B cell (primary cell): ENCODE results near the gene LMX1B. TPM values are rescaled to one million over a fixed set of nuclear protein-coding genes. Genes with fewer than 3 reads are reported as not detected.

ENCODE experiments used
- ATAC-seq: fragments of 200-7000 bp; cut with Tn5 transposase; one replicate; pipeline ENCODE4 v1.10.0; 2021; ENCODE audit warnings: low read depth, mild to moderate bottlenecking, moderate number of reproducible peaks, moderate library complexity
- CTCF ChIA-PET: fragments of 350-600 bp; sonication (Branson Sonifier 250); formaldehyde crosslinking; loops from one replicate; lab custom pipeline; 2021; ENCODE audit warnings: antibody characterized with exemption, inconsistent platforms; lab: Charles Lee
- POLR2A ChIA-PET: fragments of 350-600 bp; sonication (Branson Sonifier 250); formaldehyde crosslinking; loops from one replicate; lab custom pipeline; 2021; ENCODE audit warnings: antibody characterized with exemption; lab: Charles Lee
- DNase-seq: peaks from one replicate; pipeline ENCODE4 v3.0.0; 2013
- H2AFZ ChIP-seq: 2 replicates; pipeline ENCODE4 v1.6.1; 2012; ENCODE audit warnings: mild to moderate bottlenecking, low read depth, low read length; ENCODE audit not compliant: insufficient read depth, poor library complexity, severe bottlenecking
- H3K27ac ChIP-seq, 2 donors: 1 replicate in 1 of 2; 2 replicates in 1 of 2; pipeline ENCODE4 v1.5.1; 2012 to 2013; ENCODE audit warnings: low read length in 2 of 2, mild to moderate bottlenecking in 2 of 2, moderate library complexity in 1 of 2
- H3K27me3 ChIP-seq, 4 experiments: fragments of 200-600 bp in 1 of 4; sonication (generic) in 1 of 4; replicated peaks in 1 of 4; 1 replicate in 2 of 4; 2 replicates in 2 of 4; pipeline versions ENCODE4 v1.6.1 to v1.7.0; 2013 to 2016; ENCODE audit warnings: low read length in 3 of 4, mild to moderate bottlenecking in 2 of 4, mixed read lengths in 1 of 4, moderate library complexity in 1 of 4; ENCODE audit not compliant: insufficient read depth in 4 of 4, control insufficient read depth in 3 of 4; ENCODE audit errors: control extremely low read depth in 1 of 4
- H3K36me3 ChIP-seq, 2 experiments: replicated peaks in 1 of 2; 1 replicate in 1 of 2; 2 replicates in 1 of 2; pipeline versions ENCODE4 v1.6.1 to v1.7.1; 2013; ENCODE audit warnings: low read length in 1 of 2; ENCODE audit not compliant: insufficient read depth in 2 of 2, control insufficient read depth in 1 of 2; ENCODE audit errors: control extremely low read depth in 1 of 2, extremely low read depth in 1 of 2
- H3K4me1 ChIP-seq, 2 donors: fragments of 200-600 bp in 1 of 2; sonication (generic) in 1 of 2; 1 replicate in 1 of 2; 2 replicates in 1 of 2; pipeline versions ENCODE4 v1.5.1 to v1.6.1; 2013 to 2017; ENCODE audit warnings: low read length in 2 of 2; ENCODE audit not compliant: control insufficient read depth in 2 of 2, insufficient read depth in 2 of 2
- H3K4me2 ChIP-seq: replicated peaks from 2 replicates; pipeline ENCODE3; 2012; ENCODE audit warnings: mild to moderate bottlenecking, low read depth, low read length; ENCODE audit not compliant: poor library complexity, severe bottlenecking
- H3K4me3 ChIP-seq, 5 experiments: fragments of 200-600 bp in 1 of 5; sonication (generic) in 1 of 5; 1 replicate in 3 of 5; 2 replicates in 2 of 5; pipeline versions ENCODE4 v1.5.1 to v1.7.0; 2011 to 2016; ENCODE audit warnings: low read length in 4 of 5, mild to moderate bottlenecking in 4 of 5, low read depth in 2 of 5, control low read depth in 1 of 5, moderate library complexity in 1 of 5; ENCODE audit not compliant: insufficient read depth in 1 of 5; ENCODE audit errors: control extremely low read depth in 1 of 5, extremely low read depth in 1 of 5
- H3K79me2 ChIP-seq: fragments of 200-600 bp; sonication (generic); one replicate; pipeline ENCODE4 v1.6.0; 2016; ENCODE audit warnings: low read length; ENCODE audit not compliant: control insufficient read depth, insufficient read depth
- H3K9ac ChIP-seq: fragments of 200-600 bp; sonication (generic); 2 replicates; pipeline ENCODE4 v1.6.1; 2017; ENCODE audit warnings: mild to moderate bottlenecking, low read length, moderate library complexity
- H3K9me3 ChIP-seq, 3 donors: one replicate each; pipeline versions ENCODE4 v1.6.1 to v1.7.1; 2013; ENCODE audit warnings: low read length in 2 of 3; ENCODE audit not compliant: control insufficient read depth in 2 of 3, insufficient read depth in 1 of 3; ENCODE audit errors: control extremely low read depth in 1 of 3
- H4K20me1 ChIP-seq: 2 replicates; pipeline ENCODE4 v1.6.0; 2012; ENCODE audit warnings: mild to moderate bottlenecking, low read length; ENCODE audit not compliant: insufficient read depth, control insufficient read depth, poor library complexity, severe bottlenecking
- H3K27ac Mint-ChIP-seq: one replicate; pipeline ENCODE4 v1.8.0; 2021; ENCODE audit warnings: mixed read lengths
- H3K27me3 Mint-ChIP-seq: one replicate; pipeline ENCODE4 v1.8.0; 2021; ENCODE audit warnings: mixed read lengths
- H3K4me1 Mint-ChIP-seq: one replicate; pipeline ENCODE4 v1.8.0; 2021; ENCODE audit warnings: mixed read lengths
- H3K4me3 Mint-ChIP-seq: one replicate; pipeline ENCODE4 v1.8.0; 2021; ENCODE audit warnings: mixed read lengths
- H3K9me3 Mint-ChIP-seq: one replicate; pipeline ENCODE4 v1.8.0; 2022; ENCODE audit warnings: mixed read lengths; ENCODE audit not compliant: insufficient read depth
- CTCF ChIP-seq: fragments of 200-600 bp; IDR thresholded peaks from one replicate; pipeline ENCODE4 v1.8.0; 2022; ENCODE audit warnings: antibody characterized with exemption, mild to moderate bottlenecking
- EZH2 ChIP-seq: IDR thresholded peaks from 2 replicates; pipeline ENCODE4 v1.6.1; 2012; ENCODE audit warnings: borderline replicate concordance, low read depth, mild to moderate bottlenecking, moderate library complexity, low read length; ENCODE audit not compliant: insufficient read depth, poor library complexity, severe bottlenecking
- WGBS: methylation state at CpG from one replicate; pipeline ENCODE4 v1.1.5; 2013; ENCODE audit warnings: missing lambda C conversion rate; ENCODE audit not compliant: insufficient coverage; 5-methylcytosine and 5-hydroxymethylcytosine counted together
- intact Hi-C: fragments of 100-400 bp; cut with micrococcal nuclease; formaldehyde crosslinking; loops from one replicate; pipeline ENCODE4 v1.10.0; 2022
- polyA plus RNA-seq: library from polyadenylated mRNA; depleted of rRNA; stranded (reverse); fragments of >200 nt; gene quantifications from 2 replicates; pipeline ENCODE4 v1.2.3, GENCODE V29; 2012
- total RNA-seq, 2 donors: library from RNA; stranded (reverse); fragments of 120-200 nt in 1 of 2; gene quantifications; 1 replicate in 1 of 2; 2 replicates in 1 of 2; pipeline versions ENCODE4 v1.2.3 to v1.2.4, GENCODE V29; 2013 to 2022

LMX1B gene
- total and polyA plus RNA-seq, 2 donors (not counting 1 experiment from before 2014, with no cell fraction given), result not detected

- Histone ChIP-seq H3K4me2 (no peak overlapping the region), H3K4me1 (peaks cover 5 to 11% of the 10 kb centered on the region in 2 donors), H3K4me3 (no peak overlapping the region), H3K9ac (no peak overlapping the region), H3K36me3 (no peaks in the 10 kb centered on the region), H3K79me2 (no peaks in the 10 kb centered on the region), H4K20me1 (no peaks in the 10 kb centered on the region), H3K27ac (no peak overlapping the region), H3K9me3 (peaks cover 0 to 3% (median 0%) of the 10 kb centered on the region in 3 donors), H2AFZ (no peak overlapping the region), H3K27me3 (peaks cover 0 to 42% (median 17%) of the 10 kb centered on the region in 4 experiments)
- Mint-ChIP-seq H3K4me1 (peaks cover 6% of the 10 kb centered on the region), H3K27me3 (peaks cover 48% of the 10 kb centered on the region), H3K27ac (no peak overlapping the region), H3K9me3 (no peaks in the 10 kb centered on the region), H3K4me3 (no peak overlapping the region)
- CTCF ChIA-PET, result no interaction called here
- TF ChIP-seq EZH2 (no peak), CTCF (no peak)
- WGBS, result 67% methylated on average over 7 of the region's 12 CpGs
- POLR2A ChIA-PET, result no interaction called here
- intact Hi-C loops, result no loop called here
- ATAC-seq (no peak), DNase-seq (no peak)
Measured at GRCh38 chr9:126605792-126606482, 7.8 kb upstream of the LMX1B start.

GRCh38 chr9:126606483-126606870 lies 7.3 kb upstream of the LMX1B start:
- WGBS, result 23% methylated on average over 1 of the region's 3 CpGs
- TF ChIP-seq CTCF (no peak), EZH2 (no peak)
- H3K27me3 Mint-ChIP-seq, result peaks cover 49% of the 10 kb centered on the region

More at GRCh38 chr9:126606483-126606870, 7.3 kb upstream of the LMX1B start:
- Mint-ChIP-seq H3K4me3 (no peak overlapping the region), H3K4me1 (peaks cover 11% of the 10 kb centered on the region), H3K9me3 (no peaks in the 10 kb centered on the region), H3K27ac (no peak overlapping the region)
- peaks cover 0 to 47% (median 22%) of the 10 kb centered on the region in 4 experiments for H3K27me3 ChIP-seq
- H3K27ac ChIP-seq, result no peak overlapping the region
- no peaks in the 10 kb centered on the region for H4K20me1 ChIP-seq
- no peaks in the 10 kb centered on the region for H3K79me2 ChIP-seq
- no peaks in the 10 kb centered on the region for H3K36me3 ChIP-seq
- H3K4me1 ChIP-seq, result peaks cover 10 to 17% of the 10 kb centered on the region in 2 donors
- POLR2A ChIA-PET, result no interaction called here
- no peak for DNase-seq
- no peak overlapping the region for H3K4me3 ChIP-seq
- H3K9me3 ChIP-seq, result peaks cover 0 to 9% (median 0%) of the 10 kb centered on the region in 3 donors
- no peak for ATAC-seq
- CTCF ChIA-PET, result interaction anchor here (0.7 kb wide), 1 partner anchor 100 kb away, joined by 3 read pairs; no protein-coding TSS in a partner anchor
- no peak overlapping the region for H3K4me2 ChIP-seq
- no peak overlapping the region for H2AFZ ChIP-seq
- intact Hi-C loops, result no loop called here
- no peak overlapping the region for H3K9ac ChIP-seq
